H1 (cell line): ENCODE data around the gene SCGB1D4.
"Not testable (repeated sequence)": the region's sequence is repeated elsewhere in the genome, so short reads cannot be mapped to it uniquely, and the experiment has no call there.

Experiments
- EP300 ChIP-seq, 2 experiments: IDR thresholded peaks; 1 replicate in 1 of 2; 2 replicates in 1 of 2; pipeline ENCODE4 v1.6.1; 2011 to 2012; ENCODE audit warnings: low read depth in 2 of 2, low read length in 2 of 2, mild to moderate bottlenecking in 2 of 2, borderline replicate concordance in 1 of 2, inconsistent platforms in 1 of 2, moderate library complexity in 1 of 2
- POLR2AphosphoS5 ChIP-seq: IDR thresholded peaks from 2 replicates; pipeline ENCODE4 v1.6.1; 2011; ENCODE audit warnings: low read depth, low read length
- RFX5 ChIP-seq: IDR thresholded peaks from 2 replicates; pipeline ENCODE4 v1.6.1; 2011; ENCODE audit warnings: low read depth, low read length, improper control_type of control experiment, borderline replicate concordance
- RXRA ChIP-seq: IDR thresholded peaks from 2 replicates; pipeline ENCODE4 v1.6.1; 2011; ENCODE audit warnings: low read depth, mild to moderate bottlenecking, low read length, moderate library complexity; ENCODE audit not compliant: insufficient read depth
- SUZ12 ChIP-seq: fragments of 200-600 bp; sonication (generic); IDR thresholded peaks from 2 replicates; pipeline ENCODE4 v1.6.1; 2012; ENCODE audit warnings: mild to moderate bottlenecking, inconsistent platforms, low read length, moderate library complexity, mixed read lengths
- USF2 ChIP-seq: IDR thresholded peaks from 2 replicates; pipeline ENCODE4 v1.6.1; 2011; ENCODE audit warnings: low read length, improper control_type of control experiment
- TF ChIP-seq, protein P1 (sequence below), 3 experiments: IDR thresholded peaks; 1 replicate in 2 of 3; 2 replicates in 1 of 3; pipeline versions ENCODE4 v1.5.1 to v1.6.1; 2011; ENCODE audit warnings: low read length in 3 of 3, mild to moderate bottlenecking in 3 of 3, inconsistent platforms in 2 of 3, low read depth in 1 of 3, moderate library complexity in 1 of 3; ENCODE audit not compliant: insufficient read depth in 1 of 3; ENCODE audit errors: control extremely low read depth in 1 of 3

DNA sequence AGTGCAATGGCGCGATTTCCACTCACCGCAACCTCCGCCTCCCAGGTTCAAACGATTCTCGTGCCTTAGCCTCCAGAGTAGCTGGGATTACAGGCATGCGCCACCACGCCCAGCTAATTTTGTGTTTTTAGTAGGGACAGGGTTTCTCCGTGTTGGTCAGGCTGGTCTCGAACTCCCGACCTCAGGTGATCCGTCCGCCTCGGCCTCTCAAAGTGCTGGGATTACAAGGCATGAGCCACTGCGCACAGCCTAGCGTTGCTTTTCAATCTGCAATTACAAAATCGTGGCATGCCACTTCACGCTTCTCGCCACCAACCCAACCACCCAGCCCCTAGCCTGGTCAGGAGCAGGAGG is 38.1 kb upstream of the SCGB1D4 start:
- TF ChIP-seq, protein P1, sequence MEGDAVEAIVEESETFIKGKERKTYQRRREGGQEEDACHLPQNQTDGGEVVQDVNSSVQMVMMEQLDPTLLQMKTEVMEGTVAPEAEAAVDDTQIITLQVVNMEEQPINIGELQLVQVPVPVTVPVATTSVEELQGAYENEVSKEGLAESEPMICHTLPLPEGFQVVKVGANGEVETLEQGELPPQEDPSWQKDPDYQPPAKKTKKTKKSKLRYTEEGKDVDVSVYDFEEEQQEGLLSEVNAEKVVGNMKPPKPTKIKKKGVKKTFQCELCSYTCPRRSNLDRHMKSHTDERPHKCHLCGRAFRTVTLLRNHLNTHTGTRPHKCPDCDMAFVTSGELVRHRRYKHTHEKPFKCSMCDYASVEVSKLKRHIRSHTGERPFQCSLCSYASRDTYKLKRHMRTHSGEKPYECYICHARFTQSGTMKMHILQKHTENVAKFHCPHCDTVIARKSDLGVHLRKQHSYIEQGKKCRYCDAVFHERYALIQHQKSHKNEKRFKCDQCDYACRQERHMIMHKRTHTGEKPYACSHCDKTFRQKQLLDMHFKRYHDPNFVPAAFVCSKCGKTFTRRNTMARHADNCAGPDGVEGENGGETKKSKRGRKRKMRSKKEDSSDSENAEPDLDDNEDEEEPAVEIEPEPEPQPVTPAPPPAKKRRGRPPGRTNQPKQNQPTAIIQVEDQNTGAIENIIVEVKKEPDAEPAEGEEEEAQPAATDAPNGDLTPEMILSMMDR (IDR thresholded peaks at IDR 0.05; ENCODE audit: control extremely low read depth in 1 of 3, insufficient read depth in 1 of 3, low read depth in 1 of 3, low read length in 3 of 3): not testable (repeated sequence)
- not testable (repeated sequence) for TF ChIP-seq SUZ12; RFX5; RXRA; EP300 (IDR thresholded peaks at IDR 0.05; ENCODE audit: borderline replicate concordance in 1 of 2, low read depth in 2 of 2, low read length in 2 of 2); POLR2AphosphoS5; USF2
